Body of pancreas (tissue), 4 donors: ENCODE results near the gene CSKMT. TPM values are rescaled to one million over a fixed set of nuclear protein-coding genes. Genes with fewer than 3 reads are reported as not detected.
A peak's percentile ranks its signal among the peaks of the same experiment; 100 is the strongest.

Experiments used
- ATAC-seq: fragments of 150-250 bp; one replicate; pipeline ENCODE4 v1.9.1; 2016
- DNase-seq, 4 donors: peaks; one replicate each; pipeline ENCODE4 v3.0.0-alpha.2; 2019
- H3K27ac ChIP-seq, 4 donors: fragments of 200-600 bp; sonication (generic); 1 replicate in 3 of 4; 2 replicates in 1 of 4; pipeline versions ENCODE4 v1.5.1 to v1.6.1; 2016 to 2019; ENCODE audit warnings: mild to moderate bottlenecking in 1 of 4, mixed read lengths in 1 of 4, moderate library complexity in 1 of 4
- H3K27me3 ChIP-seq, 2 donors: fragments of 200-600 bp; sonication (generic); one replicate each; pipeline ENCODE4 v1.6.0; 2016; ENCODE audit warnings: mild to moderate bottlenecking in 1 of 2
- H3K36me3 ChIP-seq, 2 donors: fragments of 200-600 bp; sonication (generic); replicated peaks in 1 of 2; 2 replicates each; pipeline ENCODE4 v1.5.1; 2016; ENCODE audit warnings: low read depth in 2 of 2; ENCODE audit not compliant: insufficient read depth in 1 of 2
- H3K4me1 ChIP-seq: fragments of 200-600 bp; sonication (generic); one replicate; pipeline ENCODE4 v1.6.0; 2016
- H3K4me3 ChIP-seq, 2 donors: fragments of 200-600 bp; sonication (generic); 1 replicate in 1 of 2; 2 replicates in 1 of 2; pipeline ENCODE4 v1.5.1; 2016 to 2019
- H3K9me3 ChIP-seq, 3 donors: fragments of 200-600 bp; sonication (generic); 1 replicate in 2 of 3; 2 replicates in 1 of 3; pipeline ENCODE4 v1.5.1; 2016
- POLR2A ChIP-seq, 3 donors: fragments of 450-650 bp; IDR thresholded peaks; one replicate each; pipeline ENCODE4 v1.6.1; 2016; ENCODE audit warnings: antibody characterized with exemption in 3 of 3, mild to moderate bottlenecking in 2 of 3
- WGBS, 2 donors: methylation state at CpG; one replicate each; pipeline ENCODE4 v1.1.5; 2017; 5-methylcytosine and 5-hydroxymethylcytosine counted together
- intact Hi-C: fragments of 100-400 bp; cut with DNase I; formaldehyde crosslinking; loops from one replicate; pipeline ENCODE4 v1.15.1; 2023
- total RNA-seq, 2 donors: library from RNA; depleted of rRNA; stranded (reverse); fragments of >200 nt; gene quantifications; one replicate each; pipeline ENCODE4 v1.1.0, GENCODE V29; 2016
- TF ChIP-seq, protein P1 (sequence below), 7 experiments: fragments of 450-650 bp in 4 of 7; fragments of 200-600 bp in 3 of 7; sonication (generic) in 3 of 7; IDR thresholded peaks; one replicate each; pipeline ENCODE4 v1.5.1; 2016 to 2019; ENCODE audit warnings: antibody characterized with exemption in 7 of 7

Gene CSKMT
- total RNA-seq, 2 donors from 2014 or later: 5.4 to 110 TPM

DNA sequence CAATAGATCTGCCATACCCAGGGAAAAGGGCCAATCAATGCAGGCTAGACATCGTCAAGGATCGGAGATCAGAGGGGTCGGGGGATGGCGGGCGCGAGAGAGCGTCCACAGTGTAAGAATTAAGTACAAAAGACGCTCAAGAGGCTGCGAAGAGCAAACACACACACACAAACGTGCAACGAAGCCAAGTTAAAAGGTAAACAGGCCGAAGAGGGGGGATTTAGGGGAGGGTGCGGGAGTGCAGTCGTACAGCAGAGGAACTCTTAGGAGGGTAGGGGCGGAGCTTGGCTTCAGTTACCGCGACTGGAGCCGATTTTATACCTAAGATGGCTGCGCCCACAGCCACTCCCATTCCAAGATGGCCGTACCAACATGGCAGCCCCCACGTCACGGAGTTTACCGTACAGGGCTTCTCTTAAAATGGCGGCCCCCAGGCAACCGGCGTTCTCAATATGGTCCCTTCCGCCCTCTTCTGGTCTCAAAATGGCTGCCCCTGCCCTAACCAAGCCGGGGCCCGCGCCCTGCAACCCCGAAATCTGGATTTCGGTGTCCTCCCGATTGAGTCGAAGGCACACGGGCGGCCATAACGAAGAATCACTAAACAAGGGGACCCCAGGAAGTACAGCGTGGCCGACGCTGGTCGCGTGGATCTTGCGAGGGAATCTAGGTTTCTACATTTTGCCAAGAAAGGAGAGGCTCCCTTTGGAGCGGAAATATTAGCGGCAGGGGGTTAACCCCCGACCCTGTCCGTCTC lies 44.3 kb downstream of the CSKMT start:
- no peaks in the 10 kb centered on the region for H3K9me3 ChIP-seq
- TF ChIP-seq, protein P1, sequence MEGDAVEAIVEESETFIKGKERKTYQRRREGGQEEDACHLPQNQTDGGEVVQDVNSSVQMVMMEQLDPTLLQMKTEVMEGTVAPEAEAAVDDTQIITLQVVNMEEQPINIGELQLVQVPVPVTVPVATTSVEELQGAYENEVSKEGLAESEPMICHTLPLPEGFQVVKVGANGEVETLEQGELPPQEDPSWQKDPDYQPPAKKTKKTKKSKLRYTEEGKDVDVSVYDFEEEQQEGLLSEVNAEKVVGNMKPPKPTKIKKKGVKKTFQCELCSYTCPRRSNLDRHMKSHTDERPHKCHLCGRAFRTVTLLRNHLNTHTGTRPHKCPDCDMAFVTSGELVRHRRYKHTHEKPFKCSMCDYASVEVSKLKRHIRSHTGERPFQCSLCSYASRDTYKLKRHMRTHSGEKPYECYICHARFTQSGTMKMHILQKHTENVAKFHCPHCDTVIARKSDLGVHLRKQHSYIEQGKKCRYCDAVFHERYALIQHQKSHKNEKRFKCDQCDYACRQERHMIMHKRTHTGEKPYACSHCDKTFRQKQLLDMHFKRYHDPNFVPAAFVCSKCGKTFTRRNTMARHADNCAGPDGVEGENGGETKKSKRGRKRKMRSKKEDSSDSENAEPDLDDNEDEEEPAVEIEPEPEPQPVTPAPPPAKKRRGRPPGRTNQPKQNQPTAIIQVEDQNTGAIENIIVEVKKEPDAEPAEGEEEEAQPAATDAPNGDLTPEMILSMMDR (IDR thresholded peaks at IDR 0.05): peak in 1 of 7 experiments; percentile 16
- peak; percentile 46 to 86 (median 81) for TF ChIP-seq POLR2A (IDR thresholded peaks at IDR 0.05)
- ATAC-seq (peak; percentile 77), DNase-seq (peak; percentile 97 to 99 (median 99))
- intact Hi-C loops: no loop called here
- H3K27me3 ChIP-seq: no peaks in the 10 kb centered on the region
- WGBS, 2 donors: 2 to 3% methylated on average over 47 of the region's 47 CpGs
- H3K36me3 ChIP-seq: no peaks in the 10 kb centered on the region
- H3K4me1 ChIP-seq: peaks cover 91% of the 10 kb centered on the region
- H3K4me3 ChIP-seq: no peak overlapping the region
- peak overlapping the region; percentile 70 to 94 (median 93) for H3K27ac ChIP-seq

DNA sequence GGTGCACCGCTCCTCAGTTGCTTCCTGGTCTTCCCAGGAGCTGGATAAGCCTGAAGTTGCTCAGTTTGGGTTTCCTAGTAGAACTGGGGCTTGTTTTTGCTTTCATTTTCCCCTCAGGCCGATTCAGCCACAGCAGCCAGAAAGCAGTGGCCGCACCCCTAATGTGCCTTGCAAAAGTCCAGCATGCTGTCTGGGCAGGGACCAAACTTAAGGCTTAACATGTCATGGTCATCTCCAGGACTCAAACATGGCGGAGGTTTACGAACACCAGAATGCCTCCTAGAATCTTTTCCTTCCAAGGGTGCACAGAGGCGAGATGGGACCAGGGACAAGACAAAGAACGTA lies 44.9 kb downstream of the CSKMT start:
- H3K4me3 ChIP-seq: no peak overlapping the region
- no peaks in the 10 kb centered on the region for H3K27me3 ChIP-seq
- H3K4me1 ChIP-seq: peaks cover 90% of the 10 kb centered on the region
- H3K36me3 ChIP-seq: peaks cover 0 to 2% of the 10 kb centered on the region in 2 donors
- TF ChIP-seq, protein P1 (IDR thresholded peaks at IDR 0.05): no peak
- TF ChIP-seq POLR2A (IDR thresholded peaks at IDR 0.05): no peak
- H3K9me3 ChIP-seq: no peaks in the 10 kb centered on the region
- 69 to 74% methylated on average over 7 of the region's 7 CpGs for WGBS, 2 donors
- H3K27ac ChIP-seq: peak overlapping the region; percentile 70 to 94 (median 93)
- no peak for DNase-seq
- intact Hi-C loops: no loop called here
- no peak for ATAC-seq

DNA sequence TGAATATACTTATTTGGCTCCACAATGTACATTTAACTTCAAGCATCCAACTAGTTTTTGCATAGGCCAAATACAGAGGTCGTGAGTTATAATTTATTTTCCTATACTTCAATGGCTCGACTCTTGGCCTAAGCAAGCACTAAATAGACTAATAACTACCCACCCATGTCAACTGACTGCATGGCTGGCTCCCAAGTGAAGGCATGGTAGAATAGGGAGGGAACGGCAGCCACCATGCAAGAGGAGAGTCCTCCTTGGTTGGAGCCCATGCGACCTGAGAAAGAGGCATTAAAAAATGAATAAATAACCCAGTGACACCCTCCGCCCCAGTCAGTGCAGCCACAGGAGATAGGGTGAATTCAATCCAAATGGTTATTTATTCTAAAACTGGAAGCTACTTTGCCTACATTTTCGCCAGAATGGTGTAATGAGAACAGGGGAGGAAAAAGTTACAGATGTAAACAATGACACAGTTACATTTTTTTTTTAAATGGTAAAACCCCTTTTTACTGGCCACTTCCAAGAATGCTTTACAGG lies 47.2 kb downstream of the CSKMT start:
- no peaks in the 10 kb centered on the region for H3K9me3 ChIP-seq
- no peak overlapping the region for H3K4me3 ChIP-seq
- peak in 1 of 3 donors; percentile 10 for TF ChIP-seq POLR2A (IDR thresholded peaks at IDR 0.05)
- TF ChIP-seq, protein P1 (IDR thresholded peaks at IDR 0.05): no peak
- intact Hi-C loops: no loop called here
- peaks cover 73% of the 10 kb centered on the region for H3K4me1 ChIP-seq
- peak overlapping the region; percentile 74 to 93 (median 82) for H3K27ac ChIP-seq
- 36 to 39% methylated on average over 6 of the region's 6 CpGs for WGBS, 2 donors
- ATAC-seq: peak; percentile 36
- no peak for DNase-seq
- H3K27me3 ChIP-seq: no peaks in the 10 kb centered on the region
- peaks cover 0 to 18% of the 10 kb centered on the region in 2 donors for H3K36me3 ChIP-seq

DNA sequence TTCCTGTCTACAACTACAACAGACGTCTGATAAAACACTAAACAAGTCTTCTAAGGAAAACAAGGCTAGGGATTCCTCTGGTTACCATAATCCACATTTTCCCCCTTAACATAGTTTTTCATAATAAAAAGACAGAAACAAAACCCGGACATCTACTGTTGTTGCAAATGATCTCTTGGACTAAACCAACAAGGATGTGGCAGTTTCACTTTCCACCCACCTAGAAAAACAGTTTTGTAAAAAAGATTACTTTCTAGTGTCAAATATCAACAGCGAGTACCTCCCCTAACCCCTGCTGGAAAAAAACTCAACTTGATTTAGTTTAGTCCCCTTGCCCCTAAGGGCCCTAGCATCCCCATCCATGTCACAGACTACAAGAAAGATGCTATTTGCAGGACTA lies 47.7 kb downstream of the CSKMT start:
- ATAC-seq (no peak), DNase-seq (no peak)
- intact Hi-C loops: no loop called here
- no peaks in the 10 kb centered on the region for H3K27me3 ChIP-seq
- no peaks in the 10 kb centered on the region for H3K9me3 ChIP-seq
- WGBS, 2 donors: 14 to 23% methylated on average over 3 of the region's 3 CpGs
- no peak overlapping the region for H3K4me3 ChIP-seq
- H3K27ac ChIP-seq: peak overlapping the region; percentile 74 to 93 (median 82)
- H3K36me3 ChIP-seq: peaks cover 0 to 19% of the 10 kb centered on the region in 2 donors
- peaks cover 73% of the 10 kb centered on the region for H3K4me1 ChIP-seq
- TF ChIP-seq, protein P1 (IDR thresholded peaks at IDR 0.05): no peak
- TF ChIP-seq POLR2A (IDR thresholded peaks at IDR 0.05): no peak
